Trophoblast cell (in vitro differentiated cells and primary cell): ENCODE measurements around the gene TBCB.

Experiments used
- DNase-seq, 2 donors: peaks; one replicate each; pipeline ENCODE4 v3.0.0-alpha.2; 2016
- H2AFZ ChIP-seq: 2 replicates; pipeline ENCODE4 v1.6.1; 2013; ENCODE audit warnings: low read length, moderate library complexity, mild to moderate bottlenecking; ENCODE audit not compliant: insufficient read depth, poor library complexity
- H2AK5ac ChIP-seq: 2 replicates; pipeline ENCODE4 v1.6.1; 2013; ENCODE audit warnings: mild to moderate bottlenecking, low read length
- H2BK120ac ChIP-seq: 2 replicates; pipeline ENCODE4 v1.6.1; 2013; ENCODE audit warnings: low read length, mild to moderate bottlenecking, moderate library complexity; ENCODE audit not compliant: insufficient read depth, poor library complexity
- H2BK12ac ChIP-seq: 2 replicates; pipeline ENCODE4 v1.6.1; 2013; ENCODE audit warnings: mild to moderate bottlenecking, low read length, moderate library complexity
- H2BK5ac ChIP-seq: 2 replicates; pipeline ENCODE4 v1.6.1; 2013; ENCODE audit warnings: low read length, low read depth, moderate library complexity, mild to moderate bottlenecking; ENCODE audit not compliant: poor library complexity
- H3K14ac ChIP-seq: 2 replicates; pipeline ENCODE4 v1.6.1; 2013; ENCODE audit warnings: mild to moderate bottlenecking, low read length
- H3K18ac ChIP-seq: 2 replicates; pipeline ENCODE4 v1.6.1; 2013; ENCODE audit warnings: mild to moderate bottlenecking, low read length
- H3K23ac ChIP-seq: 2 replicates; pipeline ENCODE4 v1.6.1; 2013; ENCODE audit warnings: low read length
- H3K27ac ChIP-seq: 2 replicates; pipeline ENCODE4 v1.5.1; 2013; ENCODE audit warnings: low read depth, mild to moderate bottlenecking, inconsistent platforms, low read length, moderate library complexity
- H3K27me3 ChIP-seq: 2 replicates; pipeline ENCODE4 v1.6.1; 2013; ENCODE audit warnings: inconsistent platforms, mild to moderate bottlenecking, low read length, moderate library complexity; ENCODE audit not compliant: insufficient read depth
- H3K36me3 ChIP-seq, 2 experiments: 1 replicate in 1 of 2; 2 replicates in 1 of 2; pipeline ENCODE4 v1.6.1; 2013; ENCODE audit warnings: low read length in 2 of 2, mild to moderate bottlenecking in 2 of 2, moderate library complexity in 1 of 2; ENCODE audit not compliant: insufficient read depth in 2 of 2, control insufficient read depth in 1 of 2
- H3K4ac ChIP-seq: 2 replicates; pipeline ENCODE4 v1.6.1; 2013; ENCODE audit warnings: low read depth, mild to moderate bottlenecking, low read length, moderate library complexity
- H3K4me1 ChIP-seq, 2 experiments: 1 replicate in 1 of 2; 2 replicates in 1 of 2; pipeline ENCODE4 v1.6.1; 2013; ENCODE audit warnings: low read length in 2 of 2, mild to moderate bottlenecking in 2 of 2, moderate library complexity in 1 of 2; ENCODE audit not compliant: insufficient read depth in 2 of 2, control insufficient read depth in 1 of 2
- H3K4me2 ChIP-seq: 2 replicates; pipeline ENCODE4 v1.6.1; 2013; ENCODE audit warnings: inconsistent platforms, mild to moderate bottlenecking, low read length, moderate library complexity
- H3K4me3 ChIP-seq: 2 replicates; pipeline ENCODE4 v1.5.1; 2013; ENCODE audit warnings: mild to moderate bottlenecking, low read depth, low read length, inconsistent platforms
- H3K79me1 ChIP-seq: one replicate; pipeline ENCODE4 v1.6.1; 2013; ENCODE audit warnings: low read length
- H3K79me2 ChIP-seq: 2 replicates; pipeline ENCODE4 v1.6.1; 2013; ENCODE audit warnings: low read length, mild to moderate bottlenecking; ENCODE audit not compliant: control insufficient read depth, insufficient read depth, poor library complexity
- H3K9ac ChIP-seq: 2 replicates; pipeline ENCODE4 v1.6.1; 2013; ENCODE audit warnings: mild to moderate bottlenecking, low read length
- H3K9me3 ChIP-seq: 2 replicates; pipeline ENCODE4 v1.6.1; 2013; ENCODE audit warnings: low read depth, mild to moderate bottlenecking, control low read depth, inconsistent platforms, low read length; ENCODE audit not compliant: insufficient read depth
- H4K12ac ChIP-seq: 2 replicates; pipeline ENCODE4 v1.6.1; 2013; ENCODE audit warnings: low read depth, mild to moderate bottlenecking, low read length, moderate library complexity
- H4K8ac ChIP-seq: 2 replicates; pipeline ENCODE4 v1.6.1; 2013; ENCODE audit warnings: low read depth, mild to moderate bottlenecking, low read length, moderate library complexity
- H4K91ac ChIP-seq: one replicate; pipeline ENCODE4 v1.6.1; 2013; ENCODE audit warnings: low read depth, mild to moderate bottlenecking, low read length, moderate library complexity
- WGBS: extraction: QIAGEN DNeasy Blood & Tissue Kit; methylation state at CpG from one replicate; pipeline ENCODE4 v1.1.7; 2013; ENCODE audit warnings: missing lambda C conversion rate; ENCODE audit not compliant: insufficient read length, insufficient coverage; ENCODE audit errors: extremely low coverage; 5-methylcytosine and 5-hydroxymethylcytosine counted together

The TBCB gene

GRCh38 chr19:36113425-36113824, 1.8 kb upstream of the TBCB start:
- Histone ChIP-seq H3K18ac (peak overlapping the region; percentile 31), H3K4me3 (no peak overlapping the region), H3K4me2 (peak overlapping the region; percentile 93), H2BK5ac (no peak overlapping the region), H3K27ac (no peak overlapping the region), H3K79me2 (peaks cover 12% of the 10 kb centered on the region), H2BK120ac (no peak overlapping the region), H4K12ac (no peak overlapping the region), H3K4ac (no peak overlapping the region), H3K14ac (no peak overlapping the region), H2BK12ac (no peak overlapping the region), H3K23ac (no peak overlapping the region), H3K9me3 (no peaks in the 10 kb centered on the region), H3K9ac (no peak overlapping the region), H2AFZ (no peak overlapping the region), H2AK5ac (no peak overlapping the region), H3K36me3 (peaks cover 20 to 27% of the 10 kb centered on the region in 2 experiments), H4K8ac (no peak overlapping the region), H3K27me3 (no peaks in the 10 kb centered on the region), H4K91ac (no peak overlapping the region), H3K79me1 (peaks cover 13% of the 10 kb centered on the region), H3K4me1 (peaks cover 14 to 16% of the 10 kb centered on the region in 2 experiments)
- no peak for DNase-seq
- no CpG with 5 or more reads among the region's 34 CpGs for WGBS

- H4K8ac ChIP-seq: peak overlapping the region; percentile 81
Measured at GRCh38 chr19:36113894-36114720, 1.2 kb upstream of the TBCB start.

GRCh38 chr19:36114721-36115452, 381 bp upstream of the TBCB start, which contains the start of gene POLR2I:
TSS of gene POLR2I (minus strand) at chr19:36114875. CDS start at chr19:36114856, 19 bp downstream.
- Histone ChIP-seq H2BK12ac (no peak within 1 kb of the TSS), H2BK5ac (no peak within 1 kb of the TSS), H3K23ac (no peak within 1 kb of the TSS), H4K12ac (peak within 1 kb of the TSS; percentile 70), H3K27me3 (no peaks in the 10 kb centered on the region), H3K4me3 (peak within 1 kb of the TSS; percentile 93), H3K4ac (peak within 1 kb of the TSS; percentile 60), H3K9ac (peak within 1 kb of the TSS; percentile 76), H3K18ac (peak within 1 kb of the TSS; percentile 67), H4K8ac (peak within 1 kb of the TSS; percentile 91), H3K36me3 (peaks cover 29 to 36% of the 10 kb centered on the region in 2 experiments), H2AK5ac (no peak within 1 kb of the TSS), H3K27ac (peak within 1 kb of the TSS; percentile 79), H3K4me1 (peaks cover 14 to 16% of the 10 kb centered on the region in 2 experiments), H2BK120ac (peak within 1 kb of the TSS; percentile 40), H4K91ac (peak within 1 kb of the TSS; percentile 70), H3K79me1 (peaks cover 13% of the 10 kb centered on the region), H3K79me2 (peaks cover 12% of the 10 kb centered on the region), H3K4me2 (peak within 1 kb of the TSS; percentile 93), H2AFZ (peak within 1 kb of the TSS; percentile 90), H3K9me3 (no peaks in the 10 kb centered on the region), H3K14ac (peak within 1 kb of the TSS; percentile 70)
- WGBS: no CpG with 5 or more reads among the region's 60 CpGs
- peak; percentile 100 for DNase-seq

More at GRCh38 chr19:36113894-36114720, 1.2 kb upstream of the TBCB start:
- Histone ChIP-seq H2AK5ac (no peak overlapping the region), H2BK120ac (peak overlapping the region; percentile 40), H3K9me3 (no peaks in the 10 kb centered on the region), H3K4me2 (peak overlapping the region; percentile 93), H3K14ac (peak overlapping the region; percentile 70), H3K4me3 (peak overlapping the region; percentile 80), H3K27me3 (no peaks in the 10 kb centered on the region), H3K36me3 (peaks cover 25 to 32% of the 10 kb centered on the region in 2 experiments), H2AFZ (peak overlapping the region; percentile 68), H3K79me2 (peaks cover 12% of the 10 kb centered on the region), H3K79me1 (peaks cover 13% of the 10 kb centered on the region), H4K91ac (peak overlapping the region; percentile 64), H3K4ac (peak overlapping the region; percentile 23), H4K12ac (peak overlapping the region; percentile 14), H2BK5ac (no peak overlapping the region), H3K9ac (peak overlapping the region; percentile 76), H3K23ac (no peak overlapping the region), H3K4me1 (peaks cover 14 to 16% of the 10 kb centered on the region in 2 experiments), H3K27ac (peak overlapping the region; percentile 26), H3K18ac (peak overlapping the region; percentile 55), H2BK12ac (no peak overlapping the region)
- DNase-seq: peak in 1 of 2 donors; percentile 8
- no CpG with 5 or more reads among the region's 48 CpGs for WGBS

- H3K14ac ChIP-seq: no peak overlapping the region
- H4K8ac ChIP-seq: peak overlapping the region; percentile 90
- peak overlapping the region; percentile 70 for H4K91ac ChIP-seq
- H4K12ac ChIP-seq: peak overlapping the region; percentile 70
- no peak for DNase-seq
- no peaks in the 10 kb centered on the region for H3K9me3 ChIP-seq
- H3K36me3 ChIP-seq: peaks cover 37 to 42% of the 10 kb centered on the region in 2 experiments
- peak overlapping the region; percentile 60 for H3K4ac ChIP-seq
- no peak overlapping the region for H3K27ac ChIP-seq
- H2BK120ac ChIP-seq: no peak overlapping the region
- peak overlapping the region; percentile 63 for H3K4me2 ChIP-seq
- WGBS: no CpG with 5 or more reads among the region's 1 CpG
- H3K9ac ChIP-seq: peak overlapping the region; percentile 4
- no peak overlapping the region for H3K23ac ChIP-seq
- H2BK5ac ChIP-seq: no peak overlapping the region
- H3K79me1 ChIP-seq: peaks cover 13% of the 10 kb centered on the region
- H2AK5ac ChIP-seq: peak overlapping the region; percentile 71
- peak overlapping the region; percentile 90 for H2AFZ ChIP-seq
- peaks cover 14 to 16% of the 10 kb centered on the region in 2 experiments for H3K4me1 ChIP-seq
- peaks cover 12% of the 10 kb centered on the region for H3K79me2 ChIP-seq
- no peak overlapping the region for H3K4me3 ChIP-seq
- H3K27me3 ChIP-seq: no peaks in the 10 kb centered on the region
- H3K18ac ChIP-seq: peak overlapping the region; percentile 67
- H2BK12ac ChIP-seq: no peak overlapping the region
Measured at GRCh38 chr19:36116344-36116637, 1.0 kb downstream of the TBCB start.
